Measurements from ENCODE around the gene RAD17. TPM values are rescaled to one million over a fixed set of nuclear protein-coding genes. Genes with fewer than 3 reads are reported as not detected.
"Not testable (repeated sequence)": the region's sequence is repeated elsewhere in the genome, so short reads cannot be mapped to it uniquely, and the experiment has no call there.

Gene RAD17
- total RNA-seq, 1 experiment from 2014 or later, result 33.8 TPM

- POLR2A ChIA-PET, result no interaction called here
- CTCF ChIA-PET, result interaction anchor here (0.7 kb wide), 1 partner anchor 18 kb away, joined by 5 read pairs; no protein-coding TSS in a partner anchor
- no TSS peak for BruUV-seq (replicated peaks)
Observed at GRCh38 chr5:69431424-69432303, 62.0 kb downstream of the RAD17 start.

GRCh38 chr5:69432412-69433206 lies 63.0 kb downstream of the RAD17 start:
- H3K4me1 ChIP-seq, result peaks cover under 1% of the 10 kb centered on the region; the same call in 1 of the 2 replicates
- no peak for TF ChIP-seq CTCF (IDR thresholded peaks at IDR 0.05; ENCODE audit: insufficient read depth in 1 of 2, low read depth in 1 of 2, low read length in 1 of 2, severe bottlenecking in 1 of 2, unreplicated experiment in 1 of 2)
- H3K27ac Mint-ChIP-seq (ENCODE audit: unreplicated experiment), result peak overlapping the region; percentile 39
- H3K27me3 ChIP-seq (replicated peaks; ENCODE audit: control insufficient read depth, insufficient read depth, low read length), result no peaks in the 10 kb centered on the region
- H3K36me3 ChIP-seq (ENCODE audit: control insufficient read depth, insufficient read depth, low read length), result peaks cover 3% of the 10 kb centered on the region
- H3K9me3 Mint-ChIP-seq (ENCODE audit: unreplicated experiment), result no peaks in the 10 kb centered on the region
- H3K9me3 ChIP-seq, result no peaks in the 10 kb centered on the region
- BruUV-seq (replicated peaks), result no TSS peak
- H3K36me3 Mint-ChIP-seq (ENCODE audit: insufficient read depth, unreplicated experiment), result peaks cover 69% of the 10 kb centered on the region
- no peak overlapping the region for H3K4me3 Mint-ChIP-seq (ENCODE audit: unreplicated experiment)
- H3K4me1 Mint-ChIP-seq (ENCODE audit: low read depth, unreplicated experiment), result no peaks in the 10 kb centered on the region
- DNase-seq, result no peak
- intact Hi-C loops (cut with micrococcal nuclease; ENCODE audit: unreplicated experiment), result loop anchor here (2.0 kb wide), 1 partner anchor 16 kb away; no protein-coding TSS in a partner anchor
- ChIA-PET POLR2A (interaction anchor here (0.5 kb wide), 1 partner anchor 69 kb away, joined by 5 read pairs; no protein-coding TSS in a partner anchor), CTCF (interaction anchor here (0.6 to 1.1 kb wide), 2 partner anchors 339 to 409 kb away, joined by 3 to 4 read pairs; partner anchors contain the start of gene SLC30A5)
- H3K4me3 ChIP-seq (ENCODE audit: low read depth, low read length), result no peak overlapping the region
- H3K27me3 Mint-ChIP-seq (ENCODE audit: insufficient read depth, unreplicated experiment), result no peaks in the 10 kb centered on the region

More at GRCh38 chr5:69431424-69432303, 62.0 kb downstream of the RAD17 start:
- Mint-ChIP-seq H3K27ac (ENCODE audit: unreplicated experiment) (peak overlapping the region; percentile 39), H3K36me3 (ENCODE audit: insufficient read depth, unreplicated experiment) (peaks cover 60% of the 10 kb centered on the region), H3K9me3 (ENCODE audit: unreplicated experiment) (no peaks in the 10 kb centered on the region), H3K27me3 (ENCODE audit: insufficient read depth, unreplicated experiment) (no peaks in the 10 kb centered on the region), H3K4me3 (ENCODE audit: unreplicated experiment) (no peak overlapping the region), H3K4me1 (ENCODE audit: low read depth, unreplicated experiment) (no peaks in the 10 kb centered on the region)
- intact Hi-C loops (cut with micrococcal nuclease; ENCODE audit: unreplicated experiment), result loop anchor here (2.0 kb wide), 1 partner anchor 15 kb away; no protein-coding TSS in a partner anchor
- Histone ChIP-seq H3K9me3 (no peaks in the 10 kb centered on the region), H3K4me1 (no peaks in the 10 kb centered on the region), H3K27me3 (replicated peaks; ENCODE audit: control insufficient read depth, insufficient read depth, low read length) (no peaks in the 10 kb centered on the region), H3K36me3 (ENCODE audit: control insufficient read depth, insufficient read depth, low read length) (peaks cover 3% of the 10 kb centered on the region), H3K4me3 (ENCODE audit: low read depth, low read length) (no peak overlapping the region)
- no peak for DNase-seq
- TF ChIP-seq CTCF (IDR thresholded peaks at IDR 0.05; ENCODE audit: insufficient read depth in 1 of 2, low read depth in 1 of 2, low read length in 1 of 2, severe bottlenecking in 1 of 2, unreplicated experiment in 1 of 2), result no peak

- DNase-seq; BruUV-seq (replicated peaks); H3K27me3 ChIP-seq (replicated peaks; ENCODE audit: control insufficient read depth, insufficient read depth, low read length); intact Hi-C loops (cut with micrococcal nuclease; ENCODE audit: unreplicated experiment); H3K9me3 ChIP-seq; H3K4me3 ChIP-seq (ENCODE audit: low read depth, low read length); H3K27ac Mint-ChIP-seq (ENCODE audit: unreplicated experiment); POLR2A ChIA-PET; H3K4me1 ChIP-seq; H3K9me3 Mint-ChIP-seq (ENCODE audit: unreplicated experiment); H3K4me3 Mint-ChIP-seq (ENCODE audit: unreplicated experiment); H3K27me3 Mint-ChIP-seq (ENCODE audit: insufficient read depth, unreplicated experiment); H3K36me3 ChIP-seq (ENCODE audit: control insufficient read depth, insufficient read depth, low read length); H3K4me1 Mint-ChIP-seq (ENCODE audit: low read depth, unreplicated experiment): not testable (repeated sequence)
- H3K36me3 Mint-ChIP-seq (ENCODE audit: insufficient read depth, unreplicated experiment), result peaks cover 79% of the 10 kb centered on the region
- CTCF ChIA-PET, result interaction anchor here (0.6 kb wide), 2 partner anchors 39 to 86 kb away, joined by 4 to 5 read pairs; no protein-coding TSS in a partner anchor
Observed at GRCh38 chr5:69435276-69435884, 65.8 kb downstream of the RAD17 start.

Measured in Caco-2 (cell line).